A172 (cell line): Measurements from ENCODE around the gene CCDC178. TPM values are rescaled to one million over a fixed set of nuclear protein-coding genes. Genes with fewer than 3 reads are reported as not detected.

Experiments used
- total RNA-seq: library from RNA; depleted of rRNA; stranded (reverse); fragments of >200 nt; shearing (Covaris generic); gene quantifications from 2 replicates; pipeline ENCODE4 v1.2.3, GENCODE V29; 2014; rRNA removed

The CCDC178 gene
- total RNA-seq, 1 experiment from 2014 or later = not detected

Other genes with a start within 250 kb of the CCDC178 start
- not detected in 2 replicates for gene ASXL3, start 137.5 kb upstream of the CCDC178 start, total RNA-seq